HepG2 (cell line): ENCODE measurements around the gene ALB. TPM values are rescaled to one million over a fixed set of nuclear protein-coding genes. Genes with fewer than 3 reads are reported as not detected.

ENCODE experiments used
- ATAC-seq: fragments of 200-7000 bp; cut with Tn5 transposase; 3 replicates; pipeline ENCODE4 v1.9.1; 2020; ENCODE audit warnings: mild to moderate bottlenecking, moderate library complexity
- BruUV-seq: library from RNA; stranded (reverse); fragments of 400-500 nt; replicated peaks from 2 replicates; lab custom pipeline; 2021; lab: Mats Ljungman, UMichigan
- CTCF ChIA-PET: fragments of 300-600 bp; formaldehyde crosslinking; extraction: SDS; loops from one replicate; lab custom pipeline; 2021; ENCODE audit warnings: low total read pairs, inconsistent platforms, low intra/inter-chr PET ratio; lab: Yijun Ruan, JAX
- POLR2A ChIA-PET: fragments of 350-600 bp; sonication (Branson Sonifier 250); formaldehyde crosslinking; loops from one replicate; lab custom pipeline; 2020; ENCODE audit warnings: antibody characterized with exemption, inconsistent platforms; lab: Yijun Ruan, JAX
- DNase-seq: peaks from one replicate; pipeline ENCODE4 v3.0.0-alpha.2; 2015; ENCODE audit warnings: low spot score
- FAIRE-seq: peaks from 3 replicates; lab custom pipeline; 2011; peaks lifted over from hg19 to GRCh38; lab: Jason Lieb, UNC
- H2AFZ ChIP-seq: one replicate; pipeline ENCODE4 v1.6.1; 2011; ENCODE audit warnings: low read length, inconsistent platforms
- H3K27ac ChIP-seq: fragments of 300-600 bp; 3 replicates; pipeline ENCODE4 v1.8.0; 2011; ENCODE audit warnings: mixed run types, mild to moderate bottlenecking, mixed read lengths, low read length, inconsistent platforms; ENCODE audit not compliant: insufficient read depth; ENCODE audit errors: extremely low read length
- H3K27me3 ChIP-seq, 2 experiments: fragments of 200-600 bp in 1 of 2; 2 replicates in 1 of 2; 3 replicates in 1 of 2; pipeline versions ENCODE4 v1.6.0 to v1.8.0; 2011; ENCODE audit warnings: low read length in 2 of 2, mild to moderate bottlenecking in 2 of 2, moderate library complexity in 2 of 2, inconsistent platforms in 1 of 2; ENCODE audit not compliant: insufficient read depth in 2 of 2, control insufficient read depth in 1 of 2
- H3K36me3 ChIP-seq, 2 experiments: fragments of 200-600 bp in 1 of 2; replicated peaks in 1 of 2; 2 replicates in 1 of 2; 3 replicates in 1 of 2; pipeline versions ENCODE4 v1.5.1 to v1.8.0; 2011; ENCODE audit warnings: low read length in 2 of 2, inconsistent platforms in 1 of 2; ENCODE audit not compliant: insufficient read depth in 2 of 2, control insufficient read depth in 1 of 2
- H3K4me1 ChIP-seq: 2 replicates; pipeline ENCODE4 v1.5.1; 2012; ENCODE audit warnings: low read length, inconsistent platforms; ENCODE audit not compliant: insufficient read depth
- H3K4me2 ChIP-seq: 2 replicates; pipeline ENCODE4 v1.6.0; 2011; ENCODE audit warnings: low read depth, low read length, inconsistent platforms
- H3K4me3 ChIP-seq, 3 experiments: fragments of 200-600 bp in 1 of 3; sonication (generic), shearing (Covaris generic) in 1 of 3; replicated peaks in 1 of 3; 2 replicates each; pipeline ENCODE4 v1.5.1; 2011 to 2016; ENCODE audit warnings: low read length in 3 of 3, inconsistent platforms in 2 of 3, low read depth in 2 of 3, mild to moderate bottlenecking in 2 of 3, control low read depth in 1 of 3, mixed read lengths in 1 of 3; ENCODE audit not compliant: insufficient read depth in 1 of 3
- H3K79me2 ChIP-seq: one replicate; pipeline ENCODE4 v1.6.1; 2011; ENCODE audit warnings: low read length, inconsistent platforms; ENCODE audit not compliant: insufficient read depth
- H3K9ac ChIP-seq: 2 replicates; pipeline ENCODE4 v1.6.0; 2011; ENCODE audit warnings: mild to moderate bottlenecking, low read depth, low read length, inconsistent platforms; ENCODE audit not compliant: insufficient read depth
- H3K9me3 ChIP-seq: 2 replicates; pipeline ENCODE4 v1.5.1; 2012; ENCODE audit warnings: mild to moderate bottlenecking, low read length
- H4K20me1 ChIP-seq: 2 replicates; pipeline ENCODE4 v1.6.0; 2011; ENCODE audit warnings: inconsistent platforms, mild to moderate bottlenecking, low read length, moderate library complexity; ENCODE audit not compliant: insufficient read depth
- ATF1 ChIP-seq: IDR thresholded peaks from 2 replicates; pipeline ENCODE4 v1.6.1; 2016; ENCODE audit warnings: mild to moderate bottlenecking, control low read depth
- CREB1 ChIP-seq, 2 experiments: fragments of 450-650 bp in 1 of 2; IDR thresholded peaks; 2 replicates each; pipeline ENCODE4 v1.6.1; 2016 to 2017; ENCODE audit warnings: control low read depth in 1 of 2, mild to moderate bottlenecking in 1 of 2, missing compliant biosample characterization in 1 of 2, missing genetic modification characterization in 1 of 2
- CREM ChIP-seq, 2 experiments: sonication (generic) in 1 of 2; formaldehyde crosslinking in 1 of 2; IDR thresholded peaks; 2 replicates each; pipeline versions ENCODE4 v1.4.0 to v1.6.1; 2016 to 2020; ENCODE audit warnings: antibody characterized with exemption in 1 of 2, mild to moderate bottlenecking in 1 of 2, missing genetic modification reagents in 1 of 2
- DPF2 ChIP-seq: sonication (generic); formaldehyde crosslinking; IDR thresholded peaks from 2 replicates; pipeline ENCODE4 v1.4.0; 2020; ENCODE audit warnings: mild to moderate bottlenecking, low read depth, missing genetic modification reagents, borderline replicate concordance
- GLMP ChIP-seq: sonication (generic); formaldehyde crosslinking; IDR thresholded peaks from 2 replicates; pipeline ENCODE4 v1.9.0; 2021; ENCODE audit warnings: missing genetic modification reagents, mild to moderate bottlenecking, borderline replicate concordance
- JUND ChIP-seq: sonication (generic); formaldehyde crosslinking; IDR thresholded peaks from 2 replicates; pipeline ENCODE4 v1.8.0; 2022; ENCODE audit warnings: mild to moderate bottlenecking, missing genetic modification reagents
- KAT7 ChIP-seq: IDR thresholded peaks from 2 replicates; pipeline ENCODE4 v1.6.1; 2018; ENCODE audit warnings: borderline replicate concordance, missing compliant biosample characterization
- KAT8 ChIP-seq: IDR thresholded peaks from 2 replicates; pipeline ENCODE4 v1.6.1; 2016; ENCODE audit warnings: missing genetic modification reagents, missing compliant biosample characterization
- KLF15 ChIP-seq: sonication (generic); formaldehyde crosslinking; IDR thresholded peaks from 2 replicates; pipeline ENCODE4 v1.8.1; 2023; ENCODE audit warnings: borderline replicate concordance, mild to moderate bottlenecking, inconsistent platforms, missing genetic modification reagents, mixed read lengths
- MNT ChIP-seq: fragments of 450-650 bp; IDR thresholded peaks from 2 replicates; pipeline ENCODE4 v1.6.1; 2016
- POLR2A ChIP-seq, 2 experiments: IDR thresholded peaks; 2 replicates each; pipeline ENCODE4 v1.6.1; 2011; ENCODE audit warnings: low read depth in 2 of 2, low read length in 2 of 2, mild to moderate bottlenecking in 1 of 2, moderate library complexity in 1 of 2; ENCODE audit not compliant: insufficient read depth in 1 of 2
- POLR2AphosphoS5 ChIP-seq: IDR thresholded peaks from 2 replicates; pipeline ENCODE4 v1.6.1; 2012; ENCODE audit warnings: low read depth, low read length
- SIX1 ChIP-seq: sonication (generic); formaldehyde crosslinking; IDR thresholded peaks from 2 replicates; pipeline ENCODE4 v1.4.0; 2020; ENCODE audit warnings: missing genetic modification reagents, borderline replicate concordance
- TARDBP ChIP-seq: sonication (generic); formaldehyde crosslinking; IDR thresholded peaks from 2 replicates; pipeline ENCODE4 v1.8.0; 2022; ENCODE audit warnings: mild to moderate bottlenecking, missing genetic modification reagents
- ZHX1 ChIP-seq: sonication (generic); formaldehyde crosslinking; IDR thresholded peaks from 2 replicates; pipeline ENCODE4 v1.8.1; 2022; ENCODE audit warnings: low read depth, mild to moderate bottlenecking, missing genetic modification reagents
- ZNF256 ChIP-seq: sonication (generic); formaldehyde crosslinking; conservative IDR thresholded peaks from 2 replicates; pipeline ENCODE4 v1.4.0; 2020; ENCODE audit warnings: missing genetic modification reagents
- ZNF3 ChIP-seq: IDR thresholded peaks from 2 replicates; pipeline ENCODE4 v1.7.0; 2017; ENCODE audit warnings: inconsistent platforms
- WGBS: methylation state at CpG from one replicate; pipeline ENCODE4 v1.1.6; 2017; ENCODE audit warnings: low lambda C conversion rate; 5-methylcytosine and 5-hydroxymethylcytosine counted together
- in situ Hi-C: cut with HindIII; loops from 2 replicates; pipeline ENCODE4 v1.10.0; 2017; ENCODE audit warnings: low pct_unique_long_range_greater_than_20kb; ENCODE audit not compliant: extremely low pct_ligation_motif_present
- intact Hi-C: fragments of 100-400 bp; cut with micrococcal nuclease; formaldehyde crosslinking; loops from one replicate; pipeline ENCODE4 v1.10.0; 2022; ENCODE audit not compliant: unreplicated experiment
- polyA plus RNA-seq, 8 experiments: library from polyadenylated mRNA; depleted of rRNA in 3 of 8; stranded (reverse) in 7 of 8; unstranded in 1 of 8; fragments of >200 nt; fragmentation: Illumina TruSeq in 4 of 8; extraction: Trizol in 4 of 8; gene quantifications; 2 replicates each; pipeline versions ENCODE4 v1.2.1 to v1.2.3, GENCODE V29; 2011 to 2016; ENCODE audit warnings: low read depth in 4 of 8, missing spikeins in 1 of 8, mixed read lengths in 1 of 8; ENCODE audit not compliant: insufficient read depth in 1 of 8
- total RNA-seq, 5 experiments: library from RNA; depleted of rRNA; stranded (reverse); fragments of >200 nt; fragmentation: Illumina TruSeq; extraction: Trizol; gene quantifications; 2 replicates each; pipeline ENCODE4 v1.2.3, GENCODE V29; 2016; ENCODE audit warnings: low read depth in 1 of 5

ALB gene
- total and polyA plus RNA-seq, 2 of the 13 experiments (the other 11 are each of a cell fraction or from before 2014, with no cell fraction given), result 22,259 to 22,625 TPM

GRCh38 chr4:73458184-73459047 is 54.3 kb downstream of the ALB start (continued):
- TF ChIP-seq KLF15 (CRISPR knock-in tag), result no peak

GRCh38 chr4:73459048-73459421 is 54.9 kb downstream of the ALB start:
- Histone ChIP-seq H3K36me3 (peaks cover 0 to 6% of the 10 kb centered on the region in 2 experiments; a peak in 2 of 5 replicates), H3K9ac (no peak overlapping the region), H3K9me3 (no peaks in the 10 kb centered on the region), H3K4me3 (no peak overlapping the region), H3K27me3 (no peaks in the 10 kb centered on the region; a peak in 1 of 5 replicates), H2AFZ (no peak overlapping the region), H3K27ac (no peak overlapping the region), H3K4me1 (no peaks in the 10 kb centered on the region), H3K79me2 (no peaks in the 10 kb centered on the region), H4K20me1 (no peaks in the 10 kb centered on the region; the same call in 1 of the 2 replicates), H3K4me2 (no peak overlapping the region)
- CTCF ChIA-PET, result no interaction called here
- intact Hi-C loops (no loop called here), in situ Hi-C loops (loop anchor here (25.0 kb wide), 1 partner anchor 103 kb away; no protein-coding TSS in a partner anchor)
- no peak for DNase-seq
- no TSS peak for BruUV-seq
- FAIRE-seq, result no peak
- POLR2A ChIA-PET, result interaction anchor here (0.9 kb wide), 1 partner anchor 9 kb away, joined by 5 read pairs; no protein-coding TSS in a partner anchor
- 63% methylated on average over 3 of the region's 3 CpGs for WGBS
- ATAC-seq, result peak; percentile 8
- TF ChIP-seq SIX1 (CRISPR knock-in tag) (no peak), TARDBP (CRISPR knock-in tag) (peak; percentile 79; the same call in 1 of the 2 replicates), CREM (IDR thresholded peaks at IDR 0.05) (no peak), CREM (CRISPR knock-in tag; IDR thresholded peaks at IDR 0.05) (no peak), POLR2AphosphoS5 (peak; percentile 72), MNT (0 out of 2 replicates have a peak, but pooled peaks have one; percentile 20), ZNF256 (CRISPR knock-in tag) (no peak), ZNF3 (CRISPR knock-in tag) (no peak), KAT7 (no peak), KAT8 (CRISPR knock-in tag) (no peak), GLMP (CRISPR knock-in tag) (no peak), POLR2A (IDR thresholded peaks at IDR 0.05; ENCODE audit: insufficient read depth in 1 of 2, low read depth in 2 of 2, low read length in 2 of 2) (peak in 1 of 2 experiments; percentile 57; a peak in 2 of 4 replicates), ATF1 (CRISPR knock-in tag) (no peak), JUND (CRISPR knock-in tag) (no peak), CREB1 (IDR thresholded peaks at IDR 0.05) (no peak), CREB1 (CRISPR knock-in tag; IDR thresholded peaks at IDR 0.05) (no peak), ZHX1 (CRISPR knock-in tag) (0 out of 2 replicates have a peak, but pooled peaks have one; percentile 6), DPF2 (CRISPR knock-in tag) (no peak)
